Ovary (tissue), 9 donors: ENCODE measurements around the gene RORB. TPM values are rescaled to one million over a fixed set of nuclear protein-coding genes. Genes with fewer than 3 reads are reported as not detected.

ENCODE experiments used
- DNase-seq, 5 donors: peaks; one replicate each; pipeline ENCODE4 v3.0.0-alpha.2; 2019 to 2020
- H3K27ac ChIP-seq, 2 donors: fragments of 200-600 bp; one replicate each; pipeline versions ENCODE4 v1.5.1 to v1.8.0; 2019 to 2022
- H3K27me3 ChIP-seq: fragments of 200-600 bp; one replicate; pipeline ENCODE4 v1.8.0; 2022
- H3K36me3 ChIP-seq: fragments of 200-600 bp; sonication (generic); one replicate; pipeline ENCODE4 v1.5.1; 2019
- H3K4me1 ChIP-seq: one replicate; pipeline ENCODE4 v1.8.1; 2013; ENCODE audit warnings: mild to moderate bottlenecking, moderate library complexity; ENCODE audit not compliant: insufficient read depth
- H3K4me3 ChIP-seq: fragments of 200-600 bp; sonication (generic); one replicate; pipeline ENCODE4 v1.5.1; 2017
- H3K9me3 ChIP-seq, 2 donors: fragments of 200-600 bp in 1 of 2; sonication (generic) in 1 of 2; one replicate each; pipeline versions ENCODE4 v1.5.1 to v1.8.1; 2013 to 2019; ENCODE audit warnings: mild to moderate bottlenecking in 1 of 2, moderate library complexity in 1 of 2
- CTCF ChIP-seq, 3 donors: fragments of 450-650 bp in 2 of 3; fragments of 200-600 bp in 1 of 3; IDR thresholded peaks; one replicate each; pipeline versions ENCODE4 v1.5.1 to v1.8.0; 2016 to 2022; ENCODE audit warnings: antibody characterized with exemption in 3 of 3, mild to moderate bottlenecking in 1 of 3
- EP300 ChIP-seq: sonication (generic); formaldehyde crosslinking; IDR thresholded peaks from one replicate; pipeline ENCODE4 v1.6.1; 2017; ENCODE audit warnings: antibody characterized with exemption
- POLR2A ChIP-seq: fragments of 450-650 bp; IDR thresholded peaks from one replicate; pipeline ENCODE4 v1.6.1; 2017; ENCODE audit warnings: antibody characterized with exemption, mild to moderate bottlenecking, moderate library complexity
- WGBS, 3 donors: extraction: QIAGEN DNeasy Blood & Tissue Kit in 1 of 3; methylation state at CpG; one replicate each; pipeline versions ENCODE4 v1.1.5 to v1.1.7; 2013 to 2017; 5-methylcytosine and 5-hydroxymethylcytosine counted together
- intact Hi-C, 4 donors: fragments of 100-400 bp; cut with DNase I; formaldehyde crosslinking; loops; one replicate each; pipeline versions ENCODE4 v1.11.0 to v1.15.1; 2022 to 2023
- polyA plus RNA-seq, 2 donors: library from polyadenylated mRNA; stranded (reverse); fragments of 200-250 nt in 1 of 2; fragments of 350-450 nt in 1 of 2; fragmentation: Illumina TruSeq in 1 of 2; extraction: RNeasy Lipid Tissue Mini Kit (QIAGEN cat#74804) in 1 of 2; gene quantifications; one replicate each; pipeline ENCODE4 v1.2.3, GENCODE V29; 2013 to 2014
- total RNA-seq, 7 donors: library from RNA; depleted of rRNA in 2 of 7; stranded (reverse); fragments of >200 nt in 2 of 7; fragmentation: NEBNext Ultra II Directional in 3 of 7; extraction: Animal tissue kit (Norgen Biotek cat#: 25700) in 3 of 7; gene quantifications; one replicate each; pipeline versions ENCODE4 v1.1.0 to v1.2.4, GENCODE V29; 2016 to 2023
- donor health status: DM: no; HTN: no; CAD: no; lungs with moderate emphysema.
- donor health status: DM: no; HTN: no; CAD: no.
- donor health status: Bipolar disorder and iron deficiency.
- donor health status: DM: yes; HTN: yes; CAD: no.
- donor health status: DM: no; HTN: no; CAD: no.
- donor health status: DM: yes; HTN: yes; CAD: no.

RORB gene
- total and polyA plus RNA-seq, 9 donors, result 0.08 to 1.0 (median 0.53) TPM

GRCh38 chr9:74728176-74728575 is 231.0 kb downstream of the RORB start:
- TF ChIP-seq CTCF (IDR thresholded peaks at IDR 0.05) (no peak), POLR2A (no peak), EP300 (no peak)
- WGBS, 3 donors, result 85 to 87% (median 86%) methylated on average over 7 of the region's 7 CpGs
- intact Hi-C loops, result no loop called here
- Histone ChIP-seq H3K9me3 (no peaks in the 10 kb centered on the region), H3K36me3 (no peaks in the 10 kb centered on the region), H3K27ac (no peak overlapping the region), H3K4me3 (no peak overlapping the region), H3K4me1 (no peaks in the 10 kb centered on the region), H3K27me3 (no peaks in the 10 kb centered on the region)
- no peak for DNase-seq

- TF ChIP-seq EP300, result no peak
- no peak for TF ChIP-seq CTCF (IDR thresholded peaks at IDR 0.05)
- TF ChIP-seq POLR2A, result no peak
- no peak for DNase-seq
- no peaks in the 10 kb centered on the region for H3K4me1 ChIP-seq
- no peaks in the 10 kb centered on the region for H3K36me3 ChIP-seq
- no peak overlapping the region for H3K4me3 ChIP-seq
- H3K9me3 ChIP-seq, result no peaks in the 10 kb centered on the region
- intact Hi-C loops, result no loop called here
- WGBS, 3 donors, result 1 to 5% (median 2%) methylated on average over 9 of the region's 9 CpGs
- H3K27ac ChIP-seq, result no peak overlapping the region
- no peaks in the 10 kb centered on the region for H3K27me3 ChIP-seq
These were observed 232.1 kb downstream of the RORB start for GRCh38 chr9:74729136-74729695.

- Histone ChIP-seq H3K27ac (no peak overlapping the region), H3K4me3 (no peak overlapping the region), H3K36me3 (no peaks in the 10 kb centered on the region), H3K9me3 (peaks cover 0 to 3% of the 10 kb centered on the region in 2 donors), H3K27me3 (no peaks in the 10 kb centered on the region), H3K4me1 (no peaks in the 10 kb centered on the region)
- WGBS, 3 donors, result 74 to 84% (median 80%) methylated on average over 4 of the region's 4 CpGs
- no peak for DNase-seq
- intact Hi-C loops, result no loop called here
- TF ChIP-seq CTCF (IDR thresholded peaks at IDR 0.05) (no peak), EP300 (no peak), POLR2A (no peak)
These were observed 238.6 kb downstream of the RORB start for GRCh38 chr9:74735761-74736160.

GRCh38 chr9:74736646-74737045 is 239.5 kb downstream of the RORB start:
- Histone ChIP-seq H3K4me3 (no peak overlapping the region), H3K36me3 (no peaks in the 10 kb centered on the region), H3K9me3 (peaks cover 0 to 3% of the 10 kb centered on the region in 2 donors), H3K27ac (no peak overlapping the region), H3K4me1 (no peaks in the 10 kb centered on the region), H3K27me3 (no peaks in the 10 kb centered on the region)
- no peak for DNase-seq
- intact Hi-C loops, result no loop called here
- TF ChIP-seq CTCF (IDR thresholded peaks at IDR 0.05), result no peak
- no peak for TF ChIP-seq EP300
- TF ChIP-seq POLR2A, result no peak
- 82 to 86% (median 82%) methylated on average over 4 of the region's 4 CpGs for WGBS, 3 donors
